CD14-positive monocyte (primary cell): Measurements from ENCODE around the gene PMP22. TPM values are rescaled to one million over a fixed set of nuclear protein-coding genes. Genes with fewer than 3 reads are reported as not detected.

Experiments used
- DNase-seq, 3 donors: peaks; one replicate each; pipeline ENCODE4 v3.0.0-alpha.2; 2011 to 2022
- H2AFZ ChIP-seq: 2 replicates; pipeline ENCODE4 v1.6.0; 2012; ENCODE audit warnings: mild to moderate bottlenecking, low read depth, low read length, inconsistent platforms; ENCODE audit not compliant: insufficient read depth, poor library complexity, severe bottlenecking
- H3K27ac ChIP-seq, 2 donors: 1 replicate in 1 of 2; 2 replicates in 1 of 2; pipeline ENCODE4 v1.5.1; 2012 to 2013; ENCODE audit warnings: low read length in 2 of 2, control low read depth in 1 of 2, inconsistent platforms in 1 of 2, low read depth in 1 of 2, mild to moderate bottlenecking in 1 of 2
- H3K27me3 ChIP-seq, 2 donors: one replicate each; pipeline versions ENCODE4 v1.6.0 to v1.6.1; 2011 to 2013; ENCODE audit warnings: low read length in 2 of 2; ENCODE audit not compliant: control insufficient read depth in 2 of 2, insufficient read depth in 2 of 2
- H3K36me3 ChIP-seq, 2 donors: replicated peaks in 1 of 2; 1 replicate in 1 of 2; 2 replicates in 1 of 2; pipeline versions ENCODE4 v1.5.1 to v1.6.1; 2012 to 2013; ENCODE audit warnings: low read length in 2 of 2, control low read depth in 1 of 2, inconsistent platforms in 1 of 2, mild to moderate bottlenecking in 1 of 2; ENCODE audit not compliant: insufficient read depth in 2 of 2, control insufficient read depth in 1 of 2
- H3K4me1 ChIP-seq, 2 donors: 1 replicate in 1 of 2; 2 replicates in 1 of 2; pipeline versions ENCODE4 v1.5.1 to v1.6.1; 2012 to 2013; ENCODE audit warnings: low read length in 2 of 2, control low read depth in 1 of 2, inconsistent platforms in 1 of 2, mild to moderate bottlenecking in 1 of 2, moderate library complexity in 1 of 2; ENCODE audit not compliant: insufficient read depth in 2 of 2, control insufficient read depth in 1 of 2
- H3K4me2 ChIP-seq: replicated peaks from 2 replicates; pipeline ENCODE3; 2012; ENCODE audit warnings: low read length, moderate library complexity, mild to moderate bottlenecking; ENCODE audit not compliant: poor library complexity, severe bottlenecking; ENCODE audit errors: extremely low read depth
- H3K4me3 ChIP-seq, 3 experiments: fragments of 200-600 bp in 1 of 3; sonication (generic) in 1 of 3; replicated peaks in 1 of 3; 1 replicate in 2 of 3; 2 replicates in 1 of 3; pipeline ENCODE4 v1.5.1; 2011 to 2013; ENCODE audit warnings: low read length in 3 of 3, mild to moderate bottlenecking in 3 of 3, control low read depth in 2 of 3, low read depth in 2 of 3, inconsistent platforms in 1 of 3, moderate library complexity in 1 of 3
- H3K79me2 ChIP-seq: 2 replicates; pipeline ENCODE4 v1.6.0; 2012; ENCODE audit warnings: mild to moderate bottlenecking, control low read depth, inconsistent platforms, low read length, moderate library complexity; ENCODE audit not compliant: insufficient read depth
- H3K9ac ChIP-seq: 2 replicates; pipeline ENCODE4 v1.6.0; 2017; ENCODE audit warnings: low read length, mild to moderate bottlenecking; ENCODE audit not compliant: insufficient read depth, poor library complexity, severe bottlenecking
- H3K9me3 ChIP-seq, 2 donors: replicated peaks in 1 of 2; 1 replicate in 1 of 2; 2 replicates in 1 of 2; pipeline versions ENCODE4 v1.5.1 to v1.6.1; 2012 to 2013; ENCODE audit warnings: low read length in 2 of 2, control low read depth in 1 of 2; ENCODE audit not compliant: control insufficient read depth in 1 of 2, insufficient read depth in 1 of 2
- H4K20me1 ChIP-seq: 2 replicates; pipeline ENCODE4 v1.6.0; 2012; ENCODE audit warnings: mild to moderate bottlenecking, low read length, control low read depth, moderate library complexity; ENCODE audit not compliant: insufficient read depth
- H3K27ac Mint-ChIP-seq, 7 donors: one replicate each; pipeline ENCODE4 v1.8.0; 2020; ENCODE audit warnings: mild to moderate bottlenecking in 7 of 7, mixed read lengths in 7 of 7, moderate library complexity in 6 of 7, inconsistent platforms in 2 of 7
- H3K27me3 Mint-ChIP-seq, 3 donors: one replicate each; pipeline ENCODE4 v1.8.0; 2021 to 2022; ENCODE audit warnings: low read depth in 3 of 3, mild to moderate bottlenecking in 3 of 3, mixed read lengths in 3 of 3, moderate library complexity in 3 of 3, inconsistent platforms in 1 of 3
- H3K36me3 Mint-ChIP-seq, 2 donors: one replicate each; pipeline ENCODE4 v1.8.0; 2020; ENCODE audit warnings: mixed read lengths in 2 of 2, inconsistent platforms in 1 of 2, mild to moderate bottlenecking in 1 of 2
- H3K4me1 Mint-ChIP-seq: one replicate; pipeline ENCODE4 v1.8.0; 2020; ENCODE audit warnings: mild to moderate bottlenecking, mixed read lengths
- H3K4me3 Mint-ChIP-seq, 2 donors: one replicate each; pipeline ENCODE4 v1.8.0; 2020; ENCODE audit warnings: mild to moderate bottlenecking in 2 of 2, mixed read lengths in 2 of 2, moderate library complexity in 1 of 2
- H3K9me3 Mint-ChIP-seq, 7 donors: one replicate each; pipeline ENCODE4 v1.8.0; 2020 to 2022; ENCODE audit warnings: mixed read lengths in 7 of 7, mild to moderate bottlenecking in 6 of 7, moderate library complexity in 6 of 7, inconsistent platforms in 2 of 7
- WGBS: methylation state at CpG from one replicate; pipeline ENCODE4 v1.1.5; 2013; ENCODE audit warnings: missing lambda C conversion rate; ENCODE audit not compliant: insufficient coverage; 5-methylcytosine and 5-hydroxymethylcytosine counted together
- intact Hi-C, 2 donors: fragments of 100-400 bp; cut with micrococcal nuclease; formaldehyde crosslinking; loops; one replicate each; pipeline versions ENCODE4 v1.15.0 to v1.15.1; 2023
- polyA plus RNA-seq, 3 donors: library from polyadenylated mRNA; depleted of rRNA in 1 of 3; unstranded in 2 of 3; stranded (reverse) in 1 of 3; fragments of 300-500 nt in 2 of 3; fragments of >200 nt in 1 of 3; fragmentation: Illumina TruSeq in 2 of 3; gene quantifications; 1 replicate in 2 of 3; 2 replicates in 1 of 3; pipeline ENCODE4 v1.2.3, GENCODE V29; 2012 to 2021
- TF ChIP-seq, protein P1 (sequence below): fragments of 200-600 bp; IDR thresholded peaks from one replicate; pipeline ENCODE4 v1.8.0; 2022; ENCODE audit warnings: antibody characterized with exemption, mild to moderate bottlenecking

Gene PMP22
- polyA plus RNA-seq, 3 donors = 1.2 to 3.9 (median 1.3) TPM

DNA sequence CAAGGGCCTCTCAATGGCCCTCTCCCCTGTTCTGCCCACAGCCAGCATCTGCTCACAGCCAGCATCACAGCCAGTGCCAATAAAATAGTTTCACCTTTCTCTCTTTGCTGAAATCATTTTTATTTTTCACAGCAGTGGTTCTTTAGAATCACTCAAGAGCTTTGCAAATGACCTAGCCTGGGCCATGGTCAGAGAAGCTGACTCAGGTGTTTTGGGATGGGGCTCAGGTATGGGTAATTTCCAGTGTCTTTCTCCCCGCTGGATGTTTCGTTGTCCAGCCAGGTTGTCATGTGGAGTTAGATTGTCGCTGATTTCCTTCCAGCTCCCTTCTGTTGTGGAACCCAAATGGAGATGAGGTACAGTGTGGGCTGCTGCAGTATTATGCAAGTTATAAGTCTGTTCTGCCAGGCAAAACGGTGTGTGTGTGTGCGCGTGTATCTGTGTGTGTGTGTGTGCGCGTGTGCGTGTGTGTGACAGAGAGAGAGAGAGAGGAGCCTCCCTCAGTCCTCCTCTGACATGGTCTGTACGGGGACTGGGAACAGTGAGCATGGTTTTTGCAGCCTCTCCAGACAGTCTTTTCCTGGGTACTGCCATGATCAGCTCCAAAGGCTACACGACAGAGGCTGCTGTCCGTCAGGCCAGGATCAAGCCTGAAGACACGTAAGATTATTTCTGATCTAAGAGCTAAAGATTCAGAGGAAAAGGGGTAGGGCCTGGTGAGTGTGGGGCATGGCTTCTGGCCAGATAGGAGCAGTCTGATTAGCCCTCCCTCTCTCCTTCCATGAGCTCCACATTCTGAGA lies 1.4 kb upstream of the PMP22 start:
- H3K27me3 Mint-ChIP-seq = peaks cover 42 to 70% (median 46%) of the 10 kb centered on the region in 3 donors
- Histone ChIP-seq H3K9ac (no peak overlapping the region), H3K36me3 (no peaks in the 10 kb centered on the region), H4K20me1 (no peaks in the 10 kb centered on the region), H3K27me3 (peaks cover 41 to 47% of the 10 kb centered on the region in 2 donors), H3K4me2 (no peak overlapping the region), H3K79me2 (no peaks in the 10 kb centered on the region), H3K4me1 (peaks cover 19 to 20% of the 10 kb centered on the region in 2 donors), H3K27ac (no peak overlapping the region), H3K4me3 (no peak overlapping the region), H2AFZ (no peak overlapping the region), H3K9me3 (peaks cover 2 to 17% of the 10 kb centered on the region in 2 donors)
- H3K4me1 Mint-ChIP-seq = peaks cover 19% of the 10 kb centered on the region
- intact Hi-C loops = no loop called here
- 84% methylated on average over 9 of the region's 13 CpGs for WGBS
- TF ChIP-seq, protein P1, sequence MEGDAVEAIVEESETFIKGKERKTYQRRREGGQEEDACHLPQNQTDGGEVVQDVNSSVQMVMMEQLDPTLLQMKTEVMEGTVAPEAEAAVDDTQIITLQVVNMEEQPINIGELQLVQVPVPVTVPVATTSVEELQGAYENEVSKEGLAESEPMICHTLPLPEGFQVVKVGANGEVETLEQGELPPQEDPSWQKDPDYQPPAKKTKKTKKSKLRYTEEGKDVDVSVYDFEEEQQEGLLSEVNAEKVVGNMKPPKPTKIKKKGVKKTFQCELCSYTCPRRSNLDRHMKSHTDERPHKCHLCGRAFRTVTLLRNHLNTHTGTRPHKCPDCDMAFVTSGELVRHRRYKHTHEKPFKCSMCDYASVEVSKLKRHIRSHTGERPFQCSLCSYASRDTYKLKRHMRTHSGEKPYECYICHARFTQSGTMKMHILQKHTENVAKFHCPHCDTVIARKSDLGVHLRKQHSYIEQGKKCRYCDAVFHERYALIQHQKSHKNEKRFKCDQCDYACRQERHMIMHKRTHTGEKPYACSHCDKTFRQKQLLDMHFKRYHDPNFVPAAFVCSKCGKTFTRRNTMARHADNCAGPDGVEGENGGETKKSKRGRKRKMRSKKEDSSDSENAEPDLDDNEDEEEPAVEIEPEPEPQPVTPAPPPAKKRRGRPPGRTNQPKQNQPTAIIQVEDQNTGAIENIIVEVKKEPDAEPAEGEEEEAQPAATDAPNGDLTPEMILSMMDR = no peak
- H3K27ac Mint-ChIP-seq = no peak overlapping the region
- peak overlapping the region in 1 of 2 donors; percentile 56 for H3K4me3 Mint-ChIP-seq
- H3K36me3 Mint-ChIP-seq = peaks cover 3 to 4% of the 10 kb centered on the region in 2 donors
- no peak for DNase-seq
- H3K9me3 Mint-ChIP-seq = peaks cover 0 to 14% (median 0%) of the 10 kb centered on the region in 7 donors

- Mint-ChIP-seq H3K27ac (peak overlapping the region in 1 of 7 donors; percentile 83), H3K4me3 (peak overlapping the region in 1 of 2 donors; percentile 68), H3K27me3 (peaks cover 59 to 88% (median 60%) of the 10 kb centered on the region in 3 donors), H3K9me3 (peaks cover 0 to 15% (median 3%) of the 10 kb centered on the region in 7 donors), H3K4me1 (peaks cover 34% of the 10 kb centered on the region), H3K36me3 (peaks cover 3 to 4% of the 10 kb centered on the region in 2 donors)
- Histone ChIP-seq H3K27me3 (peaks cover 43 to 60% of the 10 kb centered on the region in 2 donors), H3K4me3 (no peak overlapping the region), H3K79me2 (no peaks in the 10 kb centered on the region), H3K9ac (no peak overlapping the region), H4K20me1 (no peaks in the 10 kb centered on the region), H3K9me3 (peaks cover 2 to 17% of the 10 kb centered on the region in 2 donors), H3K4me1 (peaks cover 33 to 35% of the 10 kb centered on the region in 2 donors), H3K36me3 (no peaks in the 10 kb centered on the region), H3K4me2 (no peak overlapping the region), H2AFZ (no peak overlapping the region), H3K27ac (no peak overlapping the region)
- WGBS = 100% methylated on average over 1 of the region's 2 CpGs
- intact Hi-C loops = loop anchor here (5.0 kb wide), 2 partner anchors 238 to 733 kb away; partner anchors contain the start of genes TTC19 (in 1 of the 2) and ZSWIM7 (in 1 of the 2)
- TF ChIP-seq, protein P1 = no peak
- no peak for DNase-seq
Measured at GRCh38 chr17:15264542-15264941, 584 bp downstream of the PMP22 start.
